ENCODE results near the gene ATRN.

The ATRN gene

DNA sequence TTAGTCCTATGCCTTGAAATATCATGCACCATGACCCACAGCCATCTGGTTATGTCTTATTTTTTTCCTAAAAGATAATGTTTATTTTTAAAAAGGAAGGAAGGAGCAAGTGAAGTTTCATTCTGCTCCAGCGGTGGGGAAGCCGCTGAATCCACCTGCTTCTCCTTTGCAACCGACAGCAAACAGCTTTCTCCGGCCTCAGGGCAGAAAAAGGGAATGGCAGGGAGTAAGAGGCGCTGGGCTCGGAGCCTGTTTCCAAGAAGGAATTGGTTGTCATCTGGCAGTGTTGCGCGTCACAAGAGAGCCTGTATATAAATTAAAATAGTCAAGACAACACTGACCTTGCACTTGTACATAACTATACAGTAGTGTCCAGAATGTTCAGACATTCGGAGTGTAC, 178.1 kb downstream of the ATRN start:
- Histone ChIP-seq H4K20me1 (ENCODE audit: insufficient read depth, low read length) (no peaks in the 10 kb centered on the region), H3K9me2 (ENCODE audit: low read depth, low read length) (no peaks in the 10 kb centered on the region), H3K9me3 (ENCODE audit: low read length) (no peaks in the 10 kb centered on the region), H3F3A (ENCODE audit: insufficient read depth, low read length) (no peaks in the 10 kb centered on the region), H3K36me3 (ENCODE audit: insufficient read depth, low read length) (no peaks in the 10 kb centered on the region), H3K27me3 (ENCODE audit: insufficient read depth, low read length) (no peaks in the 10 kb centered on the region; the same call in 1 of the 2 replicates), H3K4me1 (ENCODE audit: insufficient read depth, low read length, severe bottlenecking) (peaks cover 29% of the 10 kb centered on the region), H3K27ac (ENCODE audit: low read depth, low read length, poor library complexity, severe bottlenecking) (no peak overlapping the region), H3K4me3 (ENCODE audit: low read depth, low read length, poor library complexity, severe bottlenecking) (no peak overlapping the region), H3K4me2 (ENCODE audit: low read length) (no peak overlapping the region), H3K79me2 (ENCODE audit: insufficient read depth, low read length) (no peaks in the 10 kb centered on the region), H2AFZ (ENCODE audit: low read length) (no peak overlapping the region), H3K9ac (ENCODE audit: low read length) (no peak overlapping the region)
- TF ChIP-seq EZH2 (IDR thresholded peaks at IDR 0.05; ENCODE audit: borderline replicate concordance, low read length), result no peak
- TF ChIP-seq, protein P1, sequence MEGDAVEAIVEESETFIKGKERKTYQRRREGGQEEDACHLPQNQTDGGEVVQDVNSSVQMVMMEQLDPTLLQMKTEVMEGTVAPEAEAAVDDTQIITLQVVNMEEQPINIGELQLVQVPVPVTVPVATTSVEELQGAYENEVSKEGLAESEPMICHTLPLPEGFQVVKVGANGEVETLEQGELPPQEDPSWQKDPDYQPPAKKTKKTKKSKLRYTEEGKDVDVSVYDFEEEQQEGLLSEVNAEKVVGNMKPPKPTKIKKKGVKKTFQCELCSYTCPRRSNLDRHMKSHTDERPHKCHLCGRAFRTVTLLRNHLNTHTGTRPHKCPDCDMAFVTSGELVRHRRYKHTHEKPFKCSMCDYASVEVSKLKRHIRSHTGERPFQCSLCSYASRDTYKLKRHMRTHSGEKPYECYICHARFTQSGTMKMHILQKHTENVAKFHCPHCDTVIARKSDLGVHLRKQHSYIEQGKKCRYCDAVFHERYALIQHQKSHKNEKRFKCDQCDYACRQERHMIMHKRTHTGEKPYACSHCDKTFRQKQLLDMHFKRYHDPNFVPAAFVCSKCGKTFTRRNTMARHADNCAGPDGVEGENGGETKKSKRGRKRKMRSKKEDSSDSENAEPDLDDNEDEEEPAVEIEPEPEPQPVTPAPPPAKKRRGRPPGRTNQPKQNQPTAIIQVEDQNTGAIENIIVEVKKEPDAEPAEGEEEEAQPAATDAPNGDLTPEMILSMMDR (IDR thresholded peaks at IDR 0.05; ENCODE audit: low read length), result no peak

DNA sequence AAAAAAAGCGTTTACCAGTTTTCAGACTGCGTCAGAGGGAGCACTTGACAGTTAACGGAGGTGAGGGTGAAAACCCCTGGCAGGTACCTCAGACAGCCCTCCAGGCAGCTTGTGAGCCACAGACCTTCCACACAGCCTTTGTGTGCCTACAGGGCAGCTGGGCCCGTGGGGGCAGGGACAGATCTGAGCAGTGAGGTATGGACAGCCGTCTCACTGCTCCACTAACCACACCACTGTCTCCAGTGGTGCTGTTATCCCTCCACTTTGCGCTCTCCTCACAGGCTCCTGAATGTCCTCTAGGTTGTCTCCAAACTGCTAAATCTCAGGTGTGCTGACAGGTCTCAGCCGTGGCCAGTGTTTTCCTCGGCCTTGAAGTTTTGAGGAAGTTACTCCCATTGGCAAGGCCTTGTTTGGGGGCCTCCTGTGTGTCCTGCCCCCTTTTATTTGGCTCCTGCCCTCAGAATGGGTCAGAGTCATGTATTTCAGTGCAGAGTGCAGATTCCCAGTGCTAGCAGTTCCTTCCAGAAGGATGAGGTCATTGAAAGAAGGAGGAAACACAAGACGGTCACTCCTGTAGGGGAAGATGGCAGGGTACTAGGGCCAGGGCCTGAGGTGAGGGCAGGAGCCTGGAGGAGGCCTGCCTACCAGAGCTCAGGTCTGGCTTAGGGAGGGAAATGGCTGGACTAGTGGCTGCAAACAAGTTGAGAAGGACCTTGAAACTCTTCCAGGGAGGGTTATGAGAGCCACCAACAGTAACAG, 180.6 kb downstream of the ATRN start:
- Histone ChIP-seq H3K27ac (ENCODE audit: low read depth, low read length, poor library complexity, severe bottlenecking) (peak overlapping the region; percentile 67), H3K4me2 (ENCODE audit: low read length) (no peak overlapping the region)
- TF ChIP-seq EZH2 (IDR thresholded peaks at IDR 0.05; ENCODE audit: borderline replicate concordance, low read length), result no peak
- TF ChIP-seq, protein P1 (IDR thresholded peaks at IDR 0.05; ENCODE audit: low read length), result no peak

DNA sequence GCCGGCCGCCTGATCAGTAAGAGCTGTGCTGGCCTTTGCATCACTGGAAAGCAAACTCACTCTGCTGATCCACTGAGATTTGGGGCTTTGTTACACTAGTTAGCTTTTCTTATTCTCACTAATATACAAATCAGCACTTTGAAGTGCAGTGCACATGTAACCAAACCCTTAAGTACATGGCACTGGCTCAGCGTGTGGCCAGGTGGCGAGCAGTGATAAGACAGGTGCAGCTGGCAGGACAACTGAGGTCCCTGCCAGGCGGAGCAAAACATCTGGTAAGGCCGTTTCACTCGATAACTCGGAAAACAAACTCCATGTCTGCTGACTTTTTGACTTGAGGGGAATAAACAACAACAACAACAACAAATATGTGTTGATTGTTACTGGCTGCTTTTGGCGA, 181.4 kb downstream of the ATRN start:
- H2AFZ ChIP-seq (ENCODE audit: low read length), result no peak overlapping the region
- no peak overlapping the region for H3K4me3 ChIP-seq (ENCODE audit: low read depth, low read length, poor library complexity, severe bottlenecking)
- no peaks in the 10 kb centered on the region for H3K9me3 ChIP-seq (ENCODE audit: low read length)
- H4K20me1 ChIP-seq (ENCODE audit: insufficient read depth, low read length), result no peaks in the 10 kb centered on the region
- no peaks in the 10 kb centered on the region for H3K9me2 ChIP-seq (ENCODE audit: low read depth, low read length)
- H3K4me1 ChIP-seq (ENCODE audit: insufficient read depth, low read length, severe bottlenecking), result peaks cover 29% of the 10 kb centered on the region
- no peak overlapping the region for H3K4me2 ChIP-seq (ENCODE audit: low read length)
- no peaks in the 10 kb centered on the region for H3F3A ChIP-seq (ENCODE audit: insufficient read depth, low read length)
- no peaks in the 10 kb centered on the region; the same call in 1 of the 2 replicates for H3K27me3 ChIP-seq (ENCODE audit: insufficient read depth, low read length)
- H3K79me2 ChIP-seq (ENCODE audit: insufficient read depth, low read length), result no peaks in the 10 kb centered on the region
- no peak for TF ChIP-seq EZH2 (IDR thresholded peaks at IDR 0.05; ENCODE audit: borderline replicate concordance, low read length)
- TF ChIP-seq, protein P1 (IDR thresholded peaks at IDR 0.05; ENCODE audit: low read length), result no peak
- H3K27ac ChIP-seq (ENCODE audit: low read depth, low read length, poor library complexity, severe bottlenecking), result peak overlapping the region; percentile 67
- H3K36me3 ChIP-seq (ENCODE audit: insufficient read depth, low read length), result no peaks in the 10 kb centered on the region
- H3K9ac ChIP-seq (ENCODE audit: low read length), result no peak overlapping the region

More for the DNA sequence above, 180.6 kb downstream of the ATRN start:
- H3K9me2 ChIP-seq (ENCODE audit: low read depth, low read length), result no peaks in the 10 kb centered on the region
- H3K36me3 ChIP-seq (ENCODE audit: insufficient read depth, low read length), result no peaks in the 10 kb centered on the region
- H3K4me1 ChIP-seq (ENCODE audit: insufficient read depth, low read length, severe bottlenecking), result peaks cover 29% of the 10 kb centered on the region
- no peak overlapping the region for H2AFZ ChIP-seq (ENCODE audit: low read length)
- H3F3A ChIP-seq (ENCODE audit: insufficient read depth, low read length), result no peaks in the 10 kb centered on the region
- no peaks in the 10 kb centered on the region for H3K9me3 ChIP-seq (ENCODE audit: low read length)
- H3K79me2 ChIP-seq (ENCODE audit: insufficient read depth, low read length), result no peaks in the 10 kb centered on the region
- no peaks in the 10 kb centered on the region for H4K20me1 ChIP-seq (ENCODE audit: insufficient read depth, low read length)
- H3K4me3 ChIP-seq (ENCODE audit: low read depth, low read length, poor library complexity, severe bottlenecking), result no peak overlapping the region
- no peaks in the 10 kb centered on the region; the same call in 1 of the 2 replicates for H3K27me3 ChIP-seq (ENCODE audit: insufficient read depth, low read length)
- no peak overlapping the region for H3K9ac ChIP-seq (ENCODE audit: low read length)

Measured in OCI-LY1 (cell line).